Measurements from ENCODE around the gene IFT88. TPM values are rescaled to one million over a fixed set of nuclear protein-coding genes. Genes with fewer than 3 reads are reported as not detected.

Gene IFT88
- total RNA-seq, 2 donors from 2014 or later, result 11.8 to 12.0 TPM

DNA sequence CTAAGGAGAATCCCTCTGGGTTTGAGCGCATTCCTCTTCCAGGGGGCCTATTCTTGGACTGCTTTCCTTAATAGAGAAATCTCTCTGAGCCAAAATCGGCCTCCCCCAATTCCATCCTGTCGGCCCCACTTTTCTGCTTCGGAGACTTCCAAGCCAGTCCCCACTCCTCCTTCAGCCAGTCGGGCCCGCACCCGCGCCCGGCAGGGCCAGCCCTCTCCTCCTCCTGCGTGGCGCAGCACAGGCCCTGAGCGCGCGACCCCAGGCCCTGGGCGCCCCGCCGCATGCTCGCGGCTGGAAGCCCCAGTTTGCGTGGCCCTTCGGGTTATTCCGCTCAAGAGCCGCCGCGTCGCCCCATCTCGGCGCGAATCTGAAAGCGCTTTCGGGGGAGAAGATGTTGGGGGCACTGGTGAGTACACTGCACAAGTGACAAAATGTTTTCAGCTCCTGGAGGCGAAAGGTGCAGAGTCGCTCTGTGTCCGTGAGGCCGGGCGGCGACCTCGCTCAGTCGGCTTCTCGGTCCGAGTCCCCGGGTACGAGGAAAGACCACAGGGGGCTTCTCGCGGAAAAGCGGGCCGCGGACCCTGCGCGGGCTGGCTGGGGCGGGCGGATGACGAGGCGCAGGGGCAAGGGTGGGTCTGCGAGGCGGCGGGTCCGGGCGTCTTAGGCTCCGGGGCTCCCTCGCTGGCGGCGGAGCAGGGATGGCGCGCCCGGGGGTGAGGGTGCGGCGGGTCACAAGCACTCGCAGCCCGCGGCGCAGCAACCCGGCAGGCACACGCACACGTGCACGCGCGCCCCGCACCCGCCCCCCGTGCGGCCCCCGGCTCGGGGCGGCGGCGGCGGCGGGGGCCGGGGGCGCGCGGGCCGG, 136.2 kb downstream of the IFT88 start, which contains the start of gene IL17D:
IL17D (plus strand) TSS at position 785 of the 865 bp plus-strand sequence. CDS start 303 bp downstream, outside the sequence.
- Histone ChIP-seq H3K9ac (ENCODE audit: low read depth in 2 of 2, low read length in 2 of 2) (peak within 1 kb of the TSS; percentile 78 to 80), H3K4me3 (peak within 1 kb of the TSS; percentile 58), H3K27ac (no peak within 1 kb of the TSS), H3K27me3 (no peaks in the 10 kb centered on the region), H3K4me1 (no peaks in the 10 kb centered on the region), H3K9me3 (no peaks in the 10 kb centered on the region), H3K36me3 (no peaks in the 10 kb centered on the region)
- TF ChIP-seq, protein P1, sequence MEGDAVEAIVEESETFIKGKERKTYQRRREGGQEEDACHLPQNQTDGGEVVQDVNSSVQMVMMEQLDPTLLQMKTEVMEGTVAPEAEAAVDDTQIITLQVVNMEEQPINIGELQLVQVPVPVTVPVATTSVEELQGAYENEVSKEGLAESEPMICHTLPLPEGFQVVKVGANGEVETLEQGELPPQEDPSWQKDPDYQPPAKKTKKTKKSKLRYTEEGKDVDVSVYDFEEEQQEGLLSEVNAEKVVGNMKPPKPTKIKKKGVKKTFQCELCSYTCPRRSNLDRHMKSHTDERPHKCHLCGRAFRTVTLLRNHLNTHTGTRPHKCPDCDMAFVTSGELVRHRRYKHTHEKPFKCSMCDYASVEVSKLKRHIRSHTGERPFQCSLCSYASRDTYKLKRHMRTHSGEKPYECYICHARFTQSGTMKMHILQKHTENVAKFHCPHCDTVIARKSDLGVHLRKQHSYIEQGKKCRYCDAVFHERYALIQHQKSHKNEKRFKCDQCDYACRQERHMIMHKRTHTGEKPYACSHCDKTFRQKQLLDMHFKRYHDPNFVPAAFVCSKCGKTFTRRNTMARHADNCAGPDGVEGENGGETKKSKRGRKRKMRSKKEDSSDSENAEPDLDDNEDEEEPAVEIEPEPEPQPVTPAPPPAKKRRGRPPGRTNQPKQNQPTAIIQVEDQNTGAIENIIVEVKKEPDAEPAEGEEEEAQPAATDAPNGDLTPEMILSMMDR (IDR thresholded peaks at IDR 0.05), result no peak
- DNase-seq, result peak; percentile 44
- intact Hi-C loops (cut with DNase I), result no loop called here

DNA sequence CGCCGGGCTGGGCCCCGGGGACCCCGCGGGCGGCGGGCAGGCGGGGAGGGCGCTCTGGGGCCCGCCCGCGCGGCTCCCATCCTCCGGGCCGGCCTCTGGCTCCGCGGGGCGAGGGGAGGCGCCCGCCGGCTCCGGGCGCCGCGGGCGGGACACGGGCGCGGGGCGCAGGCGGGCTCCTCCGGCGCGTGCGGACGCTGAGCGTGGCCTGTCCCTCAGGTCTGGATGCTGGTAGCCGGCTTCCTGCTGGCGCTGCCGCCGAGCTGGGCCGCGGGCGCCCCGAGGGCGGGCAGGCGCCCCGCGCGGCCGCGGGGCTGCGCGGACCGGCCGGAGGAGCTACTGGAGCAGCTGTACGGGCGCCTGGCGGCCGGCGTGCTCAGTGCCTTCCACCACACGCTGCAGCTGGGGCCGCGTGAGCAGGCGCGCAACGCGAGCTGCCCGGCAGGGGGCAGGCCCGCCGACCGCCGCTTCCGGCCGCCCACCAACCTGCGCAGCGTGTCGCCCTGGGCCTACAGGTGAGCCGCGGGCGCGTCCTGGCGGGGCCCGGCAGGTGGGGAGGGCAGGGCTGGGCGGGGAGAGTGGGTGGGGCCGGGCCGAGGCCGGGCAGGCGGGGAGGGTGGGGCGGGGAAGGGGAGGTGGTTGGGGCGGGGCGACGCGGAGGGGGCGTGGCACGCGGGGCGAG, 137.0 kb downstream of the IFT88 start:
- no peaks in the 10 kb centered on the region for H3K27me3 ChIP-seq
- intact Hi-C loops (cut with DNase I), result no loop called here
- no peaks in the 10 kb centered on the region for H3K4me1 ChIP-seq
- DNase-seq, result peak; percentile 86
- H3K9me3 ChIP-seq, result no peaks in the 10 kb centered on the region
- H3K27ac ChIP-seq, result no peak overlapping the region
- no peaks in the 10 kb centered on the region for H3K36me3 ChIP-seq
- H3K4me3 ChIP-seq, result peak overlapping the region; percentile 24
- no peak overlapping the region for H3K9ac ChIP-seq (ENCODE audit: low read depth in 2 of 2, low read length in 2 of 2)
- TF ChIP-seq, protein P1 (IDR thresholded peaks at IDR 0.05), result peak; percentile 20

DNA sequence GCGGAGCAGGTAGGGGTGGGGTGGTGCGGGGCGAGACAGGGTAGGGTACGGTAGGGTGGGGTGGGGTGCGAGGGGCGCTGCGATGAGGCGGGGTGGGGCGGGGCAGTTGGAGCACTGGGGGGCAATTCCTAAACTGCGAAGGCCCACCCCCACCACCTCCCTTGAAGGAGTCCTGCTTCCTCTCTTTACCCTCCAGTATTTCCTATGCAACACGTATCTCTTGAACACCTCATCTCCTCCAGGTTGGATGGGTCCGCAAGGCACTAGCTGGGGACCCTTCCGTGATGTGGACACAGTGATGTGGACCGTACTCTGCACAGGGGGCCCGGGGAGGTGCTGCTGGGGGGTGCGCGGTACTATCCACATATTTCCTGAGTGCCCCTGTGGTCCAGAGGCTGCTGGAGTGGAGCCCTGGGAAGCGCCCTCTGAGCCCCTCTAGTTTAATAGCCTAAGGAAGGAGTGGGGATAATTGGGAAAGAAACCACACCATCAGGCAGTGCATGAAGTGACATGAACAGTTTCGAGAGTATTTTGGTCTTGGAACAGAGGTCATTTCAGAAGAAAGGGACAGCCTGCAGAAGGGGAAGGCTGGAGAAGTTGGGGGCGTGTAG, 137.6 kb downstream of the IFT88 start:
- intact Hi-C loops (cut with DNase I), result no loop called here
- Histone ChIP-seq H3K4me1 (no peaks in the 10 kb centered on the region), H3K36me3 (no peaks in the 10 kb centered on the region), H3K27me3 (no peaks in the 10 kb centered on the region), H3K4me3 (peak overlapping the region; percentile 24), H3K27ac (no peak overlapping the region), H3K9ac (ENCODE audit: low read depth in 2 of 2, low read length in 2 of 2) (peak overlapping the region in 1 of 2 donors; percentile 35), H3K9me3 (no peaks in the 10 kb centered on the region)
- no peak for DNase-seq
- TF ChIP-seq, protein P1 (IDR thresholded peaks at IDR 0.05), result no peak

DNA sequence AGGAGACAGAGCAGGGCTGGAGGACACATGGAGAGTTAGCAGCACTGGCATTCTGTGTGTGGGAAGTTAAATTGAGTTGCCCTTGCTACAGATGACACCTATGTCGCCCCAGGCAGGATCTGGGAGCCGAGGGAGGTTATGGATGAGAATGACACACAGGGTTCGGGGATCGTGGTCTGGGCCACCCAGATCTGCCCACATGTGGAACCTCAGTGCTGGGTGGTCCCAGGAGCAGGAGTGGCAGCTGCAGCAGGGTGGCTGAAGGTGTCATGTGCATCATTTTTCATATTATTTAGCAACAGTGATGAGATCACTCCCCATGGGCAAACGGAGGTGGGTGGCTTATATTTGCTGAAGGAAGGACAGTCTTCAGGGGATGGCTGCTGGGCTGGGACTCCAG, 139.7 kb downstream of the IFT88 start:
- Histone ChIP-seq H3K27me3 (no peaks in the 10 kb centered on the region), H3K4me1 (no peaks in the 10 kb centered on the region), H3K9me3 (no peaks in the 10 kb centered on the region), H3K4me3 (no peak overlapping the region), H3K27ac (no peak overlapping the region), H3K36me3 (no peaks in the 10 kb centered on the region), H3K9ac (ENCODE audit: low read depth in 2 of 2, low read length in 2 of 2) (no peak overlapping the region)
- no peak for DNase-seq
- intact Hi-C loops (cut with DNase I), result no loop called here
- TF ChIP-seq, protein P1 (IDR thresholded peaks at IDR 0.05), result no peak

DNA sequence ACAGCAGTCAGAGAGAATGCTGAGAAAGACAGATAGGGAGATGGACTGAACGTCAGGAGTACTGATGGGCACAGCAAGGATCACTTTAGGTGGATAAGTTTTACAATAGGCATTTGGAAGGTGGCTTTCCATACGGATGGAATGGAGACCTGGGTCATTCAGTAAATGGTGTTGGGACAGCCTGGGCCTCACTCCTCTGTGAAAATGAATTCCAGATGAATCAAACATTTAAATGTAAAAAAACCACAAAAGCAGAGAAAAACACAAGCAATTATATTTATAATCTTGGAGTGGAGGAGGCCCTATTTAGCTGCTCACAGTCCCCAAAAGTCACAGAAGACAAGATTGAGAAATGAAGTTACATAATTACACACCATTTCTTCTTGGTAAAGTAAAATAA, 141.3 kb downstream of the IFT88 start:
- H3K27ac ChIP-seq, result no peak overlapping the region
- no peaks in the 10 kb centered on the region for H3K27me3 ChIP-seq
- H3K36me3 ChIP-seq, result no peaks in the 10 kb centered on the region
- no peaks in the 10 kb centered on the region for H3K4me1 ChIP-seq
- TF ChIP-seq, protein P1 (IDR thresholded peaks at IDR 0.05), result no peak
- no peak overlapping the region for H3K4me3 ChIP-seq
- intact Hi-C loops (cut with DNase I), result no loop called here
- DNase-seq, result no peak
- no peaks in the 10 kb centered on the region for H3K9me3 ChIP-seq
- no peak overlapping the region for H3K9ac ChIP-seq (ENCODE audit: low read depth in 2 of 2, low read length in 2 of 2)

Data from colonic mucosa (tissue), 4 donors.